RKO (cell line): ENCODE results near the gene LY6G6C.

ENCODE experiments used
- DNase-seq: peaks from one replicate; pipeline ENCODE4 v3.0.0-alpha.2; 2016; ENCODE audit warnings: low spot score

The LY6G6C gene

GRCh38 chr6:31741815-31742214 lies 20.3 kb upstream of the LY6G6C start:
- no peak for DNase-seq

- peak; percentile 43 for DNase-seq
Observed at GRCh38 chr6:31740397-31741223, 19.1 kb upstream of the LY6G6C start.

GRCh38 chr6:31739639-31740396 lies 18.3 kb upstream of the LY6G6C start, which contains the start of gene MSH5:
Gene MSH5, plus strand, starts transcription at chr6:31740005. Its CDS starts 462 bp downstream, at chr6:31740467.
- DNase-seq, result peak; percentile 99

- DNase-seq, result peak; percentile 68
Observed at GRCh38 chr6:31737991-31738979, 16.7 kb upstream of the LY6G6C start.

GRCh38 chr6:31737315-31737990 lies 15.9 kb upstream of the LY6G6C start:
- DNase-seq, result no peak

- no peak for DNase-seq
Observed at GRCh38 chr6:31736768-31737314, 15.3 kb upstream of the LY6G6C start.

GRCh38 chr6:31736021-31736767 lies 14.6 kb upstream of the LY6G6C start, which contains the start of gene CLIC1:
Gene CLIC1, minus strand, starts transcription at chr6:31736530. Its CDS starts 230 bp downstream, at chr6:31736300.
- peak; percentile 89 for DNase-seq

- DNase-seq, result peak; percentile 91
Observed at GRCh38 chr6:31734821-31735406, 13.4 kb upstream of the LY6G6C start.

- DNase-seq, result no peak
Observed at GRCh38 chr6:31734247-31734820, 12.8 kb upstream of the LY6G6C start.

GRCh38 chr6:31733734-31734133 lies 12.2 kb upstream of the LY6G6C start:
- no peak for DNase-seq

GRCh38 chr6:31732029-31732428 lies 10.5 kb upstream of the LY6G6C start:
- no peak for DNase-seq

GRCh38 chr6:31730631-31731086 lies 9.1 kb upstream of the LY6G6C start:
- no peak for DNase-seq

- peak; percentile 90 for DNase-seq
Observed at GRCh38 chr6:31729979-31730630, 8.6 kb upstream of the LY6G6C start.

GRCh38 chr6:31729515-31729978 lies 8.0 kb upstream of the LY6G6C start:
- peak; percentile 89 for DNase-seq

GRCh38 chr6:31728767-31729514 lies 7.4 kb upstream of the LY6G6C start, which contains the start of gene DDAH2:
Gene DDAH2, minus strand, starts transcription at chr6:31729299. Its CDS starts 138 bp downstream, at chr6:31729161.
- no peak for DNase-seq

GRCh38 chr6:31727717-31728671 lies 6.4 kb upstream of the LY6G6C start:
- no peak for DNase-seq
